ENCODE data around the gene SPRYD3. TPM values are rescaled to one million over a fixed set of nuclear protein-coding genes. Genes with fewer than 3 reads are reported as not detected.
A peak's percentile ranks its signal among the peaks of the same experiment; 100 is the strongest.

Gene SPRYD3
- total RNA-seq, 1 donor from 2014 or later = 37.1 TPM

GRCh38 chr12:53057816-53058500 is 21.2 kb downstream of the SPRYD3 start:
- TF ChIP-seq, protein P1, sequence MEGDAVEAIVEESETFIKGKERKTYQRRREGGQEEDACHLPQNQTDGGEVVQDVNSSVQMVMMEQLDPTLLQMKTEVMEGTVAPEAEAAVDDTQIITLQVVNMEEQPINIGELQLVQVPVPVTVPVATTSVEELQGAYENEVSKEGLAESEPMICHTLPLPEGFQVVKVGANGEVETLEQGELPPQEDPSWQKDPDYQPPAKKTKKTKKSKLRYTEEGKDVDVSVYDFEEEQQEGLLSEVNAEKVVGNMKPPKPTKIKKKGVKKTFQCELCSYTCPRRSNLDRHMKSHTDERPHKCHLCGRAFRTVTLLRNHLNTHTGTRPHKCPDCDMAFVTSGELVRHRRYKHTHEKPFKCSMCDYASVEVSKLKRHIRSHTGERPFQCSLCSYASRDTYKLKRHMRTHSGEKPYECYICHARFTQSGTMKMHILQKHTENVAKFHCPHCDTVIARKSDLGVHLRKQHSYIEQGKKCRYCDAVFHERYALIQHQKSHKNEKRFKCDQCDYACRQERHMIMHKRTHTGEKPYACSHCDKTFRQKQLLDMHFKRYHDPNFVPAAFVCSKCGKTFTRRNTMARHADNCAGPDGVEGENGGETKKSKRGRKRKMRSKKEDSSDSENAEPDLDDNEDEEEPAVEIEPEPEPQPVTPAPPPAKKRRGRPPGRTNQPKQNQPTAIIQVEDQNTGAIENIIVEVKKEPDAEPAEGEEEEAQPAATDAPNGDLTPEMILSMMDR (IDR thresholded peaks at IDR 0.05) = no peak
- peak overlapping the region; percentile 78 for H3K27ac Mint-ChIP-seq (ENCODE audit: unreplicated experiment)
- no peak overlapping the region for H3K4me3 Mint-ChIP-seq (ENCODE audit: unreplicated experiment)
- no peaks in the 10 kb centered on the region for H3K9me3 Mint-ChIP-seq (ENCODE audit: low read depth)
- no peak for DNase-seq (ENCODE audit: low spot score)
- H3K36me3 Mint-ChIP-seq (ENCODE audit: low read depth) = peaks cover 25% of the 10 kb centered on the region
- H3K27me3 Mint-ChIP-seq (ENCODE audit: low read depth) = no peaks in the 10 kb centered on the region
- H3K4me1 Mint-ChIP-seq (ENCODE audit: low read depth) = peaks cover 72% of the 10 kb centered on the region

DNA sequence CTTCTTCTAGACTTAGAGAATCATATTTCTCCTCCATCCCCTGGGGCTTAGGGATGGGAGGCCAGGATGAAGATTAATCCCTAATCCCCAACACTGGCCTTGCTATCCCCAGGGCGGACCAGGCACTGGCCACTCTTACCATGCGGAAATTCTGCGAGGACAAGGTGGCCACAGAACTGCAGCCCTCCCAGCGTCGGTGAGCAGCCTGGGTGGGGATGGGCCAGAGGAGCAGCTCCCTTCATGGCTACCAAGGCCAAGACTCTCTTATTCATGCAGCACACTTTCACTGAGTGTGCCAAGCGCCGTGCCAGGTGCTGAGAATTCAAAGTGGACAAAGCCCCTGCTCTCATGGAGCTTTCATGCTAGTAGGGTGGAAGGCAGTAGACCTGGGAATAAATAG is 22.3 kb downstream of the SPRYD3 start:
- TF ChIP-seq, protein P1 (IDR thresholded peaks at IDR 0.05) = no peak
- Mint-ChIP-seq H3K4me1 (ENCODE audit: low read depth) (peaks cover 72% of the 10 kb centered on the region), H3K27ac (ENCODE audit: unreplicated experiment) (peak overlapping the region; percentile 68), H3K36me3 (ENCODE audit: low read depth) (peaks cover 27% of the 10 kb centered on the region), H3K27me3 (ENCODE audit: low read depth) (no peaks in the 10 kb centered on the region), H3K4me3 (ENCODE audit: unreplicated experiment) (no peak overlapping the region), H3K9me3 (ENCODE audit: low read depth) (no peaks in the 10 kb centered on the region)
- peak; percentile 62 for DNase-seq (ENCODE audit: low spot score)

GRCh38 chr12:53056296-53056695 is 22.9 kb downstream of the SPRYD3 start:
- Mint-ChIP-seq H3K4me1 (ENCODE audit: low read depth) (peaks cover 72% of the 10 kb centered on the region), H3K36me3 (ENCODE audit: low read depth) (peaks cover 23% of the 10 kb centered on the region), H3K27ac (ENCODE audit: unreplicated experiment) (peak overlapping the region; percentile 68), H3K4me3 (ENCODE audit: unreplicated experiment) (no peak overlapping the region), H3K27me3 (ENCODE audit: low read depth) (no peaks in the 10 kb centered on the region), H3K9me3 (ENCODE audit: low read depth) (no peaks in the 10 kb centered on the region)
- peak; percentile 42 for DNase-seq (ENCODE audit: low spot score)
- TF ChIP-seq, protein P1 (IDR thresholded peaks at IDR 0.05) = no peak

DNA sequence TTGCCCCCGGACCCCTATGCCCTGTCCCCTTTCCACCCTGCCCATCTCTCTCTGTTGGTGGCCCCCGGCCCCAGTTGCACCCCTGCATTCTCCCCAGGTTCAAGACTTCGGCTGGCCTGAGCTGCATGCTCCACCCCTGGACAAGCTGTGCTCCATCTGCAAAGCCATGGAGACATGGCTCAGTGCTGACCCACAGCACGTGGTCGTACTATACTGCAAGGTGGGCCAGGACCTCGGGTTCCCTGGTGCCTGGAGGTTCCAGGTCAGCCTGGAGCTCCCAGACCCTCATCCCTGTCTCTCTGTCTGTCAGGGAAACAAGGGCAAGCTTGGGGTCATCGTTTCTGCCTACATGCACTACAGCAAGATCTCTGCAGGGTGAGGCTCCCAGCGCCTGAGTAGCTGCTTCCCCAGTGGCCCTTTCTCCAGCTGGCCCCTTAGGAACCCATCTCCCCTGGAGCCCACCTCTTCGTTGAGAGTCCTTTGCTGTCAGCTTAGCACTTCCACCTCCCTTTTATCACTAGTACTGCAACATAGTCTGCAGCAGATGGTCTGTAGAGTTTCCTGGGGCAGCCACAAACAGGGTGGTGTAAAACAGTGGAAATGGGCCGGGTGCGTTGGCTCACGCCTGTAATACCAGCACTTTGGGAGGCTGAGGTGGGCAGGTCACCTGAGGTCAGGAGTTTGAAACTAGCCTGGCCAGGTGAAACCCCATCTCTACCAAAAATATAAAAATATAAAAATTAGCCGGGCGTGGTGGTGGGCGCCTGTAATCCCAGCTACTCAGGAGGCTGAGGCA is 23.5 kb downstream of the SPRYD3 start:
- no peaks in the 10 kb centered on the region for H3K9me3 Mint-ChIP-seq (ENCODE audit: low read depth)
- H3K27me3 Mint-ChIP-seq (ENCODE audit: low read depth) = no peaks in the 10 kb centered on the region
- H3K4me3 Mint-ChIP-seq (ENCODE audit: unreplicated experiment) = no peak overlapping the region
- peaks cover 72% of the 10 kb centered on the region for H3K4me1 Mint-ChIP-seq (ENCODE audit: low read depth)
- H3K27ac Mint-ChIP-seq (ENCODE audit: unreplicated experiment) = peak overlapping the region; percentile 18
- DNase-seq (ENCODE audit: low spot score) = peak; percentile 59
- TF ChIP-seq, protein P1 (IDR thresholded peaks at IDR 0.05) = no peak
- peaks cover 22% of the 10 kb centered on the region for H3K36me3 Mint-ChIP-seq (ENCODE audit: low read depth)

DNA sequence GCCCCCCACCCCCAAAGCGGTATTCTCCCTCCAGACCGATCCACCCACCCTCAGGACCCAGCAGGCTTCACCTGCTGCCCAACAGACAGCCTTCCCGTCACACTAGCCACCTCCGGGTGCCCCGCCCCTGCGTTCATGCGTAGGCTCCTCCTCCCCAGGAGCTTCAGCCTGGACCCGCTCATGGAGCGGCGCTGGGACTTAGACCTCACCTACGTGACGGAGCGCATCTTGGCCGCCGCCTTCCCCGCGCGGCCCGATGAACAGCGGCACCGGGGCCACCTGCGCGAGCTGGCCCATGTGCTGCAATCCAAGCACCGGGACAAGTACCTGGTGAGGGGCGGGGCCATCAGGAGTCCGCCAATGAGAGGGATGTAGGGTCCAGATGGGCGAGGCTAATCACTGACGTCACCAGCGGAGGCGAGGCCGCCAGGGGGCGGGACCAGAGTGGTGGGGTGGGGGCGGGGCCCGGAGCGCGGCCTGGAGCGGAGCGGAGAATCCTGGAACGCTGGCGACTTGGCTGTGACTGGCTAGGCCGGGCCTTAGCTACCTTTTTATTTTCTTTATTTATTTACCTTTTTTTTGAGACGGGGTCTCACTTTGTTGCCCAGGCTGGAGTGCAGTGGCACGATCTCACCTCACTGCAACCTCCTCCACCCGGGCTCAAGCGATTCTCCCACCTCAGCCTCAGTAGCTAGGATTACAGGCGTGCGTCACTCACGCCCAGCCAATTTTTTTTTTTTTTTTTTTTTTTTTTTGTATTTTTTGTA is 24.9 kb downstream of the SPRYD3 start:
- DNase-seq (ENCODE audit: low spot score) = peak; percentile 94
- H3K27me3 Mint-ChIP-seq (ENCODE audit: low read depth) = no peaks in the 10 kb centered on the region
- H3K4me3 Mint-ChIP-seq (ENCODE audit: unreplicated experiment) = peak overlapping the region; percentile 71
- H3K36me3 Mint-ChIP-seq (ENCODE audit: low read depth) = peaks cover 19% of the 10 kb centered on the region
- TF ChIP-seq, protein P1 (IDR thresholded peaks at IDR 0.05) = no peak
- H3K9me3 Mint-ChIP-seq (ENCODE audit: low read depth) = no peaks in the 10 kb centered on the region
- H3K4me1 Mint-ChIP-seq (ENCODE audit: low read depth) = peaks cover 75% of the 10 kb centered on the region
- H3K27ac Mint-ChIP-seq (ENCODE audit: unreplicated experiment) = peak overlapping the region; percentile 99

Measured in chondrocyte (in vitro differentiated cells).